Measurements from ENCODE around the gene ELK4.

ELK4 gene

GRCh38 chr1:205584732-205585131 is 47.1 kb downstream of the ELK4 start:
- no peak overlapping the region for H3K4me3 ChIP-seq (ENCODE audit: low read length in 2 of 2)
- peaks cover 0 to 5% of the 10 kb centered on the region in 2 donors for H3K36me3 ChIP-seq (ENCODE audit: control insufficient read depth in 2 of 2, insufficient read depth in 2 of 2, low read length in 2 of 2)
- H3K9me3 ChIP-seq (ENCODE audit: control insufficient read depth in 2 of 2, low read length in 2 of 2): no peaks in the 10 kb centered on the region
- H3K27me3 ChIP-seq (ENCODE audit: control insufficient read depth in 2 of 2, insufficient read depth in 2 of 2, low read length in 2 of 2): peaks cover 0 to 4% of the 10 kb centered on the region in 2 donors
- peak overlapping the region in 1 of 2 donors; percentile 20 for H3K9ac ChIP-seq (ENCODE audit: low read depth in 1 of 2, low read length in 2 of 2)
- H3K27ac ChIP-seq (ENCODE audit: low read depth in 2 of 2, low read length in 2 of 2): peak overlapping the region in 1 of 2 donors; percentile 72
- peaks cover 31 to 46% of the 10 kb centered on the region in 2 donors for H3K4me1 ChIP-seq (ENCODE audit: control insufficient read depth in 2 of 2, insufficient read depth in 2 of 2, low read length in 2 of 2)

GRCh38 chr1:205583461-205584130 is 48.2 kb downstream of the ELK4 start:
- Histone ChIP-seq H3K27ac (ENCODE audit: low read depth in 2 of 2, low read length in 2 of 2) (peak overlapping the region; percentile 81 to 86), H3K4me3 (ENCODE audit: low read length in 2 of 2) (no peak overlapping the region), H3K4me1 (ENCODE audit: control insufficient read depth in 2 of 2, insufficient read depth in 2 of 2, low read length in 2 of 2) (peaks cover 29 to 39% of the 10 kb centered on the region in 2 donors), H3K9ac (ENCODE audit: low read depth in 1 of 2, low read length in 2 of 2) (peak overlapping the region in 1 of 2 donors; percentile 65), H3K9me3 (ENCODE audit: control insufficient read depth in 2 of 2, low read length in 2 of 2) (no peaks in the 10 kb centered on the region), H3K27me3 (ENCODE audit: control insufficient read depth in 2 of 2, insufficient read depth in 2 of 2, low read length in 2 of 2) (peaks cover 0 to 4% of the 10 kb centered on the region in 2 donors), H3K36me3 (ENCODE audit: control insufficient read depth in 2 of 2, insufficient read depth in 2 of 2, low read length in 2 of 2) (peaks cover 0 to 5% of the 10 kb centered on the region in 2 donors)

GRCh38 chr1:205582471-205583291 is 49.1 kb downstream of the ELK4 start:
- Histone ChIP-seq H3K27ac (ENCODE audit: low read depth in 2 of 2, low read length in 2 of 2) (peak overlapping the region; percentile 81 to 86), H3K27me3 (ENCODE audit: control insufficient read depth in 2 of 2, insufficient read depth in 2 of 2, low read length in 2 of 2) (peaks cover 0 to 4% of the 10 kb centered on the region in 2 donors), H3K4me3 (ENCODE audit: low read length in 2 of 2) (peak overlapping the region; percentile 4 to 6), H3K9me3 (ENCODE audit: control insufficient read depth in 2 of 2, low read length in 2 of 2) (no peaks in the 10 kb centered on the region), H3K36me3 (ENCODE audit: control insufficient read depth in 2 of 2, insufficient read depth in 2 of 2, low read length in 2 of 2) (peaks cover 0 to 5% of the 10 kb centered on the region in 2 donors), H3K9ac (ENCODE audit: low read depth in 1 of 2, low read length in 2 of 2) (peak overlapping the region in 1 of 2 donors; percentile 65), H3K4me1 (ENCODE audit: control insufficient read depth in 2 of 2, insufficient read depth in 2 of 2, low read length in 2 of 2) (peaks cover 31 to 39% of the 10 kb centered on the region in 2 donors)

- Histone ChIP-seq H3K9me3 (ENCODE audit: control insufficient read depth in 2 of 2, low read length in 2 of 2) (no peaks in the 10 kb centered on the region), H3K27ac (ENCODE audit: low read depth in 2 of 2, low read length in 2 of 2) (peak overlapping the region; percentile 81 to 86), H3K36me3 (ENCODE audit: control insufficient read depth in 2 of 2, insufficient read depth in 2 of 2, low read length in 2 of 2) (peaks cover 0 to 5% of the 10 kb centered on the region in 2 donors), H3K27me3 (ENCODE audit: control insufficient read depth in 2 of 2, insufficient read depth in 2 of 2, low read length in 2 of 2) (peaks cover 0 to 4% of the 10 kb centered on the region in 2 donors), H3K4me1 (ENCODE audit: control insufficient read depth in 2 of 2, insufficient read depth in 2 of 2, low read length in 2 of 2) (peaks cover 31 to 39% of the 10 kb centered on the region in 2 donors), H3K4me3 (ENCODE audit: low read length in 2 of 2) (peak overlapping the region in 1 of 2 donors; percentile 4), H3K9ac (ENCODE audit: low read depth in 1 of 2, low read length in 2 of 2) (peak overlapping the region in 1 of 2 donors; percentile 65)
Observed at GRCh38 chr1:205582046-205582445, 49.8 kb downstream of the ELK4 start.

GRCh38 chr1:205581321-205581980 is 50.4 kb downstream of the ELK4 start:
- Histone ChIP-seq H3K27ac (ENCODE audit: low read depth in 2 of 2, low read length in 2 of 2) (peak overlapping the region; percentile 81 to 86), H3K9ac (ENCODE audit: low read depth in 1 of 2, low read length in 2 of 2) (peak overlapping the region in 1 of 2 donors; percentile 65), H3K27me3 (ENCODE audit: control insufficient read depth in 2 of 2, insufficient read depth in 2 of 2, low read length in 2 of 2) (peaks cover 0 to 4% of the 10 kb centered on the region in 2 donors), H3K4me1 (ENCODE audit: control insufficient read depth in 2 of 2, insufficient read depth in 2 of 2, low read length in 2 of 2) (peaks cover 31 to 44% of the 10 kb centered on the region in 2 donors), H3K9me3 (ENCODE audit: control insufficient read depth in 2 of 2, low read length in 2 of 2) (no peaks in the 10 kb centered on the region), H3K36me3 (ENCODE audit: control insufficient read depth in 2 of 2, insufficient read depth in 2 of 2, low read length in 2 of 2) (peaks cover 0 to 2% of the 10 kb centered on the region in 2 donors), H3K4me3 (ENCODE audit: low read length in 2 of 2) (no peak overlapping the region)

GRCh38 chr1:205580923-205581180 is 51.0 kb downstream of the ELK4 start:
- no peak overlapping the region for H3K9ac ChIP-seq (ENCODE audit: low read depth in 1 of 2, low read length in 2 of 2)
- peaks cover 0 to 4% of the 10 kb centered on the region in 2 donors for H3K27me3 ChIP-seq (ENCODE audit: control insufficient read depth in 2 of 2, insufficient read depth in 2 of 2, low read length in 2 of 2)
- H3K4me3 ChIP-seq (ENCODE audit: low read length in 2 of 2): no peak overlapping the region
- H3K9me3 ChIP-seq (ENCODE audit: control insufficient read depth in 2 of 2, low read length in 2 of 2): no peaks in the 10 kb centered on the region
- H3K27ac ChIP-seq (ENCODE audit: low read depth in 2 of 2, low read length in 2 of 2): no peak overlapping the region
- peaks cover 0 to 2% of the 10 kb centered on the region in 2 donors for H3K36me3 ChIP-seq (ENCODE audit: control insufficient read depth in 2 of 2, insufficient read depth in 2 of 2, low read length in 2 of 2)
- H3K4me1 ChIP-seq (ENCODE audit: control insufficient read depth in 2 of 2, insufficient read depth in 2 of 2, low read length in 2 of 2): peaks cover 29 to 44% of the 10 kb centered on the region in 2 donors

- H3K27me3 ChIP-seq (ENCODE audit: control insufficient read depth in 2 of 2, insufficient read depth in 2 of 2, low read length in 2 of 2): peaks cover 0 to 4% of the 10 kb centered on the region in 2 donors
- peaks cover 30 to 45% of the 10 kb centered on the region in 2 donors for H3K4me1 ChIP-seq (ENCODE audit: control insufficient read depth in 2 of 2, insufficient read depth in 2 of 2, low read length in 2 of 2)
- no peak overlapping the region for H3K4me3 ChIP-seq (ENCODE audit: low read length in 2 of 2)
- no peak overlapping the region for H3K9ac ChIP-seq (ENCODE audit: low read depth in 1 of 2, low read length in 2 of 2)
- no peak overlapping the region for H3K27ac ChIP-seq (ENCODE audit: low read depth in 2 of 2, low read length in 2 of 2)
- H3K9me3 ChIP-seq (ENCODE audit: control insufficient read depth in 2 of 2, low read length in 2 of 2): no peaks in the 10 kb centered on the region
- H3K36me3 ChIP-seq (ENCODE audit: control insufficient read depth in 2 of 2, insufficient read depth in 2 of 2, low read length in 2 of 2): peaks cover 0 to 2% of the 10 kb centered on the region in 2 donors
Observed at GRCh38 chr1:205580140-205580922, 51.5 kb downstream of the ELK4 start.

GRCh38 chr1:205579711-205580110 is 52.1 kb downstream of the ELK4 start:
- Histone ChIP-seq H3K9me3 (ENCODE audit: control insufficient read depth in 2 of 2, low read length in 2 of 2) (no peaks in the 10 kb centered on the region), H3K4me3 (ENCODE audit: low read length in 2 of 2) (no peak overlapping the region), H3K27me3 (ENCODE audit: control insufficient read depth in 2 of 2, insufficient read depth in 2 of 2, low read length in 2 of 2) (peaks cover 0 to 4% of the 10 kb centered on the region in 2 donors), H3K9ac (ENCODE audit: low read depth in 1 of 2, low read length in 2 of 2) (no peak overlapping the region), H3K27ac (ENCODE audit: low read depth in 2 of 2, low read length in 2 of 2) (no peak overlapping the region), H3K4me1 (ENCODE audit: control insufficient read depth in 2 of 2, insufficient read depth in 2 of 2, low read length in 2 of 2) (peaks cover 29 to 49% of the 10 kb centered on the region in 2 donors), H3K36me3 (ENCODE audit: control insufficient read depth in 2 of 2, insufficient read depth in 2 of 2, low read length in 2 of 2) (peaks cover 0 to 2% of the 10 kb centered on the region in 2 donors)

- peaks cover 0 to 4% of the 10 kb centered on the region in 2 donors for H3K27me3 ChIP-seq (ENCODE audit: control insufficient read depth in 2 of 2, insufficient read depth in 2 of 2, low read length in 2 of 2)
- no peak overlapping the region for H3K27ac ChIP-seq (ENCODE audit: low read depth in 2 of 2, low read length in 2 of 2)
- H3K4me1 ChIP-seq (ENCODE audit: control insufficient read depth in 2 of 2, insufficient read depth in 2 of 2, low read length in 2 of 2): peaks cover 29 to 48% of the 10 kb centered on the region in 2 donors
- H3K9me3 ChIP-seq (ENCODE audit: control insufficient read depth in 2 of 2, low read length in 2 of 2): no peaks in the 10 kb centered on the region
- no peaks in the 10 kb centered on the region for H3K36me3 ChIP-seq (ENCODE audit: control insufficient read depth in 2 of 2, insufficient read depth in 2 of 2, low read length in 2 of 2)
- no peak overlapping the region for H3K4me3 ChIP-seq (ENCODE audit: low read length in 2 of 2)
- no peak overlapping the region for H3K9ac ChIP-seq (ENCODE audit: low read depth in 1 of 2, low read length in 2 of 2)
Observed at GRCh38 chr1:205578780-205579571, 52.8 kb downstream of the ELK4 start.
